ENCODE measurements around the gene OSBPL5. TPM values are rescaled to one million over a fixed set of nuclear protein-coding genes. Genes with fewer than 3 reads are reported as not detected.
A peak's percentile ranks its signal among the peaks of the same experiment; 100 is the strongest.

OSBPL5 gene
- total and polyA plus RNA-seq, 4 donors = 15.2 to 51.5 (median 28.3) TPM

DNA sequence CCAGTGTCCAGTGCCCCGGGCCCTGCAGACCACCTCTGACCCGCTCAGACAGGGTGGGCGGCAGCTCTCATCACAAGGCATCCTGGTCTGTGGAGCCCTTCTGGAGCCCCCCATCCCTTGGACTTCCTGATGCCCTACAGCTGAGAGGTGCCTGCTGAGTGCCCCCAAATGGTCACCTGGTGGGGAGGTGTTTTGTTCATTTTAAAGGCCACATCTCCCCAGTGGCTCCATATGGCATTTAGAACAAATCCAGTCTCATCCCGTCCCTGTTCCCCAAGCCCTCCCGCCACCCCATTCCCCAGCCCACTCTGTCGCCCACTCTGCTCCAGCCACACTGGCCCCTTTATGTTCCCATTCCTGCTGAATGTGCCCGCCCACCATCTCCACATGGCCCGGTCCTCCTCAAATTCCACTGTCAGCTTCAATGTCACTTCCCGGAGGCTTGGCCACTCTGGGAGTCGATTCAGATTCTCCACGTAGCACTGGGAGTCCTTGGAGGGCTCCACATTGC is 32.8 kb downstream of the OSBPL5 start:
- WGBS, 2 donors = 91 to 92% methylated on average over 11 of the region's 11 CpGs
- H3K4me3 ChIP-seq = no peak overlapping the region
- DNase-seq = peak in 1 of 3 donors; percentile 11
- H3K27ac ChIP-seq (ENCODE audit: low read depth in 1 of 2, low read length in 1 of 2) = no peak overlapping the region
- H3K9me3 ChIP-seq (ENCODE audit: control insufficient read depth in 4 of 4, insufficient read depth in 3 of 4, low read length in 3 of 4) = no peaks in the 10 kb centered on the region
- peaks cover 0 to 12% (median 10%) of the 10 kb centered on the region in 5 donors for H3K4me1 ChIP-seq (ENCODE audit: control insufficient read depth in 5 of 5, insufficient read depth in 5 of 5, low read length in 5 of 5)
- TF ChIP-seq CTCF (IDR thresholded peaks at IDR 0.05; ENCODE audit: control extremely low read depth, extremely low read depth) = no peak
- H3K36me3 ChIP-seq (ENCODE audit: control insufficient read depth in 4 of 4, insufficient read depth in 4 of 4, low read length in 4 of 4) = peaks cover 0 to 10% (median 3%) of the 10 kb centered on the region in 4 donors
- H3K9ac ChIP-seq (ENCODE audit: insufficient read depth in 1 of 2, low read length in 2 of 2) = no peak overlapping the region
- no peaks in the 10 kb centered on the region for H3K27me3 ChIP-seq (ENCODE audit: control insufficient read depth in 3 of 3, insufficient read depth in 3 of 3, low read length in 2 of 3)
- no peak for ATAC-seq (ENCODE audit: insufficient read depth, low FRiP score)

DNA sequence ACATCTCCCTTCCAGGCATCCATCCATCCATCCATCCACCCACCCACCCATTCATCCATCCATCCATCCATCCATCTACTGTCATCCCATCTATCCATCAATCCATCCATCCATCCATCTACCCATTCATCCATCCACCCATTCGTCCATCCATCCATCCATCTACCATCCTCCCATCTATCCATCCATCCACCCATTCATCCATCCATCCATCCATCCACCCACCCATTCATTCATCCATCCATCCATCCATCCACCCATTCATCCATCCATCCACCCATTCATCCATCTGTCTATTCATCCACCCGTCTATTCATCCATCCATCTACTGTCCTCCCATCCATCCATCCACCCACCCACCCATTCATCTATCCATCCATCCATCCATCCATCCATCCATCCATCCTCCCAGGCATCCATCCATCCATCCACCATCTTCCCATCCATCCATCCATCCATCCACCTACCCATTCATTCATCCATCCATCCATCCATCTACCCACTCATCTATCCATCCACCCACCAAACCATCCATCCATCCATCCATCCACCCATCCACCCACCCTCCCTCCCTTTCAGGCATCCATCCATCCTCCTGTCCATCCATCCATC is 33.7 kb downstream of the OSBPL5 start:
- Histone ChIP-seq H3K9me3 (ENCODE audit: control insufficient read depth in 4 of 4, insufficient read depth in 3 of 4, low read length in 3 of 4) (no peaks in the 10 kb centered on the region), H3K4me1 (ENCODE audit: control insufficient read depth in 5 of 5, insufficient read depth in 5 of 5, low read length in 5 of 5) (peaks cover 0 to 18% (median 12%) of the 10 kb centered on the region in 5 donors), H3K27me3 (ENCODE audit: control insufficient read depth in 3 of 3, insufficient read depth in 3 of 3, low read length in 2 of 3) (no peaks in the 10 kb centered on the region), H3K4me3 (no peak overlapping the region), H3K27ac (ENCODE audit: low read depth in 1 of 2, low read length in 1 of 2) (no peak overlapping the region), H3K9ac (ENCODE audit: insufficient read depth in 1 of 2, low read length in 2 of 2) (no peak overlapping the region), H3K36me3 (ENCODE audit: control insufficient read depth in 4 of 4, insufficient read depth in 4 of 4, low read length in 4 of 4) (peaks cover 0 to 12% (median 4%) of the 10 kb centered on the region in 4 donors)
- ATAC-seq (ENCODE audit: insufficient read depth, low FRiP score) = no peak
- no peak for TF ChIP-seq CTCF (IDR thresholded peaks at IDR 0.05; ENCODE audit: control extremely low read depth, extremely low read depth)
- WGBS, 2 donors = 98 to 100% methylated on average over 2 of the region's 2 CpGs
- DNase-seq = peak in 1 of 3 donors; percentile 3

- H3K4me1 ChIP-seq (ENCODE audit: control insufficient read depth in 5 of 5, insufficient read depth in 5 of 5, low read length in 5 of 5) = peaks cover 0 to 19% (median 8%) of the 10 kb centered on the region in 5 donors
- 72 to 83% methylated on average over 13 to 14 of the region's 14 CpGs for WGBS, 2 donors
- TF ChIP-seq CTCF (IDR thresholded peaks at IDR 0.05; ENCODE audit: control extremely low read depth, extremely low read depth) = no peak
- H3K9me3 ChIP-seq (ENCODE audit: control insufficient read depth in 4 of 4, insufficient read depth in 3 of 4, low read length in 3 of 4) = no peaks in the 10 kb centered on the region
- ATAC-seq (ENCODE audit: insufficient read depth, low FRiP score) (no peak), DNase-seq (peak in 1 of 3 donors; percentile 13)
- H3K27ac ChIP-seq (ENCODE audit: low read depth in 1 of 2, low read length in 1 of 2) = no peak overlapping the region
- H3K36me3 ChIP-seq (ENCODE audit: control insufficient read depth in 4 of 4, insufficient read depth in 4 of 4, low read length in 4 of 4) = peaks cover 0 to 12% (median 5%) of the 10 kb centered on the region in 4 donors
- no peak overlapping the region for H3K4me3 ChIP-seq
- no peaks in the 10 kb centered on the region for H3K27me3 ChIP-seq (ENCODE audit: control insufficient read depth in 3 of 3, insufficient read depth in 3 of 3, low read length in 2 of 3)
- H3K9ac ChIP-seq (ENCODE audit: insufficient read depth in 1 of 2, low read length in 2 of 2) = no peak overlapping the region
Measured at GRCh38 chr11:3130269-3131071, 34.6 kb downstream of the OSBPL5 start.

All from lung (tissue), 12 donors.